Measurements from ENCODE around the gene LGALS14.

GRCh38 chr19:39686739-39687138, 17.5 kb upstream of the LGALS14 start:
- TF ChIP-seq, protein P1, sequence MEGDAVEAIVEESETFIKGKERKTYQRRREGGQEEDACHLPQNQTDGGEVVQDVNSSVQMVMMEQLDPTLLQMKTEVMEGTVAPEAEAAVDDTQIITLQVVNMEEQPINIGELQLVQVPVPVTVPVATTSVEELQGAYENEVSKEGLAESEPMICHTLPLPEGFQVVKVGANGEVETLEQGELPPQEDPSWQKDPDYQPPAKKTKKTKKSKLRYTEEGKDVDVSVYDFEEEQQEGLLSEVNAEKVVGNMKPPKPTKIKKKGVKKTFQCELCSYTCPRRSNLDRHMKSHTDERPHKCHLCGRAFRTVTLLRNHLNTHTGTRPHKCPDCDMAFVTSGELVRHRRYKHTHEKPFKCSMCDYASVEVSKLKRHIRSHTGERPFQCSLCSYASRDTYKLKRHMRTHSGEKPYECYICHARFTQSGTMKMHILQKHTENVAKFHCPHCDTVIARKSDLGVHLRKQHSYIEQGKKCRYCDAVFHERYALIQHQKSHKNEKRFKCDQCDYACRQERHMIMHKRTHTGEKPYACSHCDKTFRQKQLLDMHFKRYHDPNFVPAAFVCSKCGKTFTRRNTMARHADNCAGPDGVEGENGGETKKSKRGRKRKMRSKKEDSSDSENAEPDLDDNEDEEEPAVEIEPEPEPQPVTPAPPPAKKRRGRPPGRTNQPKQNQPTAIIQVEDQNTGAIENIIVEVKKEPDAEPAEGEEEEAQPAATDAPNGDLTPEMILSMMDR (IDR thresholded peaks at IDR 0.05), result no peak
- no peak for TF ChIP-seq POLR2A (IDR thresholded peaks at IDR 0.05)
- no peak for TF ChIP-seq POLR2AphosphoS5 (IDR thresholded peaks at IDR 0.05; ENCODE audit: insufficient read depth in 1 of 2, low read depth in 1 of 2)
